Upper lobe of left lung (tissue), 6 donors: ENCODE results near the gene ATOSA. TPM values are rescaled to one million over a fixed set of nuclear protein-coding genes. Genes with fewer than 3 reads are reported as not detected.

Source experiments
- ATAC-seq, 2 donors: fragments of 200-7000 bp; cut with Tn5 transposase; one replicate each; pipeline ENCODE4 v1.9.1; 2022; ENCODE audit warnings: mild to moderate bottlenecking in 2 of 2, moderate library complexity in 2 of 2; ENCODE audit not compliant: low FRiP score in 2 of 2
- DNase-seq, 2 donors: peaks; one replicate each; pipeline ENCODE4 v3.0.0-alpha.2; 2019 to 2020
- H3K27ac ChIP-seq, 4 donors: fragments of 200-600 bp; sonication (generic); one replicate each; pipeline ENCODE4 v1.5.1; 2016 to 2019
- H3K27me3 ChIP-seq, 4 donors: fragments of 200-600 bp; sonication (generic); one replicate each; pipeline ENCODE4 v1.5.1; 2017 to 2019
- H3K36me3 ChIP-seq, 4 donors: fragments of 200-600 bp; sonication (generic); one replicate each; pipeline ENCODE4 v1.5.1; 2016 to 2019
- H3K4me1 ChIP-seq, 4 donors: fragments of 200-600 bp; sonication (generic); one replicate each; pipeline ENCODE4 v1.5.1; 2018 to 2019
- H3K4me3 ChIP-seq, 4 donors: fragments of 200-600 bp; sonication (generic); one replicate each; pipeline ENCODE4 v1.5.1; 2017 to 2019; ENCODE audit warnings: mild to moderate bottlenecking in 2 of 4, moderate library complexity in 1 of 4
- H3K9me3 ChIP-seq, 4 donors: fragments of 200-600 bp; sonication (generic); one replicate each; pipeline ENCODE4 v1.5.1; 2018 to 2019
- CTCF ChIP-seq, 6 experiments: fragments of 450-650 bp in 4 of 6; fragments of 200-600 bp in 2 of 6; sonication (generic) in 2 of 6; IDR thresholded peaks; one replicate each; pipeline ENCODE4 v1.5.1; 2016 to 2019; ENCODE audit warnings: antibody characterized with exemption in 6 of 6
- EP300 ChIP-seq, 4 donors: sonication (generic); formaldehyde crosslinking; IDR thresholded peaks; one replicate each; pipeline ENCODE4 v1.5.1; 2017; ENCODE audit warnings: antibody characterized with exemption in 4 of 4, control low read depth in 2 of 4
- POLR2A ChIP-seq, 4 donors: fragments of 450-650 bp; IDR thresholded peaks; one replicate each; pipeline ENCODE4 v1.5.1; 2016 to 2017; ENCODE audit warnings: antibody characterized with exemption in 4 of 4, mild to moderate bottlenecking in 2 of 4
- POLR2AphosphoS5 ChIP-seq, 2 donors: sonication (generic); formaldehyde crosslinking; IDR thresholded peaks; one replicate each; pipeline ENCODE4 v1.5.1; 2017; ENCODE audit warnings: antibody characterized with exemption in 2 of 2
- WGBS, 2 donors: methylation state at CpG; one replicate each; pipeline ENCODE4 v1.1.5; 2017 to 2018; 5-methylcytosine and 5-hydroxymethylcytosine counted together
- total RNA-seq, 6 donors: library from RNA; depleted of rRNA in 4 of 6; stranded (reverse); fragments of >200 nt in 4 of 6; gene quantifications; one replicate each; pipeline versions ENCODE4 v1.1.0 to v1.2.1, GENCODE V29; 2016 to 2021
- donor health status: DM: no; HTN: no; CAD: no; lungs with moderate emphysema.
- donor health status: DM: no; HTN: yes; CAD: no; lungs with severe emphysema.

Gene ATOSA, protein sequence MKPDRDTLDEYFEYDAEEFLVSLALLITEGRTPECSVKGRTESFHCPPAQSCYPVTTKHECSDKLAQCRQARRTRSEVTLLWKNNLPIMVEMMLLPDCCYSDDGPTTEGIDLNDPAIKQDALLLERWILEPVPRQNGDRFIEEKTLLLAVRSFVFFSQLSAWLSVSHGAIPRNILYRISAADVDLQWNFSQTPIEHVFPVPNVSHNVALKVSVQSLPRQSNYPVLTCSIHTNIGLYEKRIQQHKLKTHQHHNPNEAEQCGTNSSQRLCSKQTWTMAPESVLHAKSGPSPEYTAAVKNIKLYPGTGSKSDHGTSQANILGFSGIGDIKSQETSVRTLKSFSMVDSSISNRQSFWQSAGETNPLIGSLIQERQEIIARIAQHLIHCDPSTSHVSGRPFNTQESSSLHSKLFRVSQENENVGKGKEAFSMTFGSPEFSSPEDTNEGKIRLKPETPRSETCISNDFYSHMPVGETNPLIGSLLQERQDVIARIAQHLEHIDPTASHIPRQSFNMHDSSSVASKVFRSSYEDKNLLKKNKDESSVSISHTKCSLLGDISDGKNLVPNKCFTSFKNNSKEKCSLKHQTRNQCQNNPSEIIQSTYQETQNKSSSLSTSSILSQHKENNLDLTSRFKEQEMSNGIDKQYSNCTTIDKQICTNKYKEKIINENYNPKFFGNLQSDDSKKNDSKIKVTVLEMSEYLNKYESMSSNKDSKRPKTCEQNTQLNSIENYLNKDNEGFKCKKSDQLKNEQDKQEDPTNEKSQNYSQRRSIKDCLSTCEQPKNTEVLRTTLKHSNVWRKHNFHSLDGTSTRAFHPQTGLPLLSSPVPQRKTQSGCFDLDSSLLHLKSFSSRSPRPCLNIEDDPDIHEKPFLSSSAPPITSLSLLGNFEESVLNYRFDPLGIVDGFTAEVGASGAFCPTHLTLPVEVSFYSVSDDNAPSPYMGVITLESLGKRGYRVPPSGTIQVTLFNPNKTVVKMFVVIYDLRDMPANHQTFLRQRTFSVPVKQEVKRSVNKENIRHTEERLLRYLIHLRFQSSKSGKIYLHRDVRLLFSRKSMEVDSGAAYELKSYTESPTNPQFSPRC
- total RNA-seq: 100 to 1,000 TPM in 2 of 6 donors, 10 to 100 TPM in 4; 30.8 to 115 (median 45.4) TPM

DNA sequence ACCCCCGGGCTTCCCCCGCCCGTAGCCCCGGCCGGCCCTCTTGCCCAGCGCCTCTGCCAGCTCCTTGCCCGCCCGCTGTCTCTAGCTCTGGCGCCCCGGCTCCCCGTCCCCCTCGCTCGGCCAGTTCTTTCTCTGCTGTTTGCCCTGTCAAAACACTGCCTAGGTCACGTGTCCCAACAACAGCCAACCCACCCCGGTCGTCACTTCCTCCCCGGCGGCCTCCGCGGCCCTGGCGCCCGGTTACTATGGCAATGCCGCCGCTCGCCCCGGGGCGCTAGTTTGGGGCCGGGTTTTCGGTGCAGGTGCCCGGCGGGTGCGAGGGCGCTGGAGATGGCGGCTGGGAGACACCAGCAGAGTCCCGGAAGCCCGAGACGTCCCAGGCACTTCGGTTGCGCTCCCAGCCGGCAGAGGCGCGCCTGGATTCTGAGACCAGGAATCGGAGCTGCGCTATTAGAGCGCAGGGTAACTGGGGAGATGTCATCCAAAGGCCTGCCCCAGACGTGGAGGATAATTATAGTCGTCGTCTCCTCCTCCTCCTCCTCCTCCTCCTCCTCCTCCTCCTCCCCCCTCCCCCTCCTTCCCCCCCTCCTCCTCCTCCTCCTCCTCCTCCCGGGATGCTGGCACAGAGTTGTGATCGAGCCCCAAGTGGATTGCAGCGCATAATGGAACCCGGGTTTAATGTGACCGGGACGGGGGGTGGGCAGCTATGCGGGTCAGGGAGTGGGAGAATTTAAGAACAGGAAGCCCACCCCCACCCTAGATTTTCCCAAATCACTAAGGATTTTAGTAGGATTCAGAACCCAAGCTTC, at the start of gene ATOSA:
Gene ATOSA, minus strand, starts transcription at position 157 of the 809 bp plus-strand sequence. CDS start 1,367 bp downstream, outside the sequence.
- WGBS, 2 donors: 1 to 2% methylated on average over 15 to 43 of the region's 55 CpGs
- DNase-seq (peak; percentile 96), ATAC-seq (peak; percentile 96 to 98)
- H3K27ac ChIP-seq: peak within 1 kb of the TSS; percentile 97 to 99 (median 98)
- no peak for TF ChIP-seq EP300 (IDR thresholded peaks at IDR 0.05)
- peak; percentile 59 to 93 for TF ChIP-seq POLR2AphosphoS5 (IDR thresholded peaks at IDR 0.05)
- no peak for TF ChIP-seq CTCF (IDR thresholded peaks at IDR 0.05)
- TF ChIP-seq POLR2A (IDR thresholded peaks at IDR 0.05): peak in 3 of 4 donors; percentile 70 to 92 (median 75)
- H3K36me3 ChIP-seq: peaks cover 0 to 8% (median 6%) of the 10 kb centered on the region in 4 donors
- peak within 1 kb of the TSS; percentile 67 to 92 (median 76) for H3K4me3 ChIP-seq
- no peaks in the 10 kb centered on the region for H3K9me3 ChIP-seq
- no peaks in the 10 kb centered on the region for H3K27me3 ChIP-seq
- peaks cover 24 to 32% (median 29%) of the 10 kb centered on the region in 4 donors for H3K4me1 ChIP-seq

- no peaks in the 10 kb centered on the region for H3K9me3 ChIP-seq
- H3K4me3 ChIP-seq: no peak overlapping the region
- H3K4me1 ChIP-seq: peaks cover 4 to 26% (median 15%) of the 10 kb centered on the region in 4 donors
- DNase-seq: no peak
- H3K27ac ChIP-seq: no peak overlapping the region
- TF ChIP-seq POLR2AphosphoS5 (IDR thresholded peaks at IDR 0.05) (no peak), EP300 (IDR thresholded peaks at IDR 0.05) (no peak), CTCF (IDR thresholded peaks at IDR 0.05) (no peak), POLR2A (IDR thresholded peaks at IDR 0.05) (no peak)
- WGBS, 2 donors: 64 to 81% methylated on average over 2 of the region's 2 CpGs
- no peaks in the 10 kb centered on the region for H3K27me3 ChIP-seq
- ATAC-seq: no peak
- no peaks in the 10 kb centered on the region for H3K36me3 ChIP-seq
Measured at GRCh38 chr15:52728899-52729298, 49.7 kb upstream of the ATOSA start.

DNA sequence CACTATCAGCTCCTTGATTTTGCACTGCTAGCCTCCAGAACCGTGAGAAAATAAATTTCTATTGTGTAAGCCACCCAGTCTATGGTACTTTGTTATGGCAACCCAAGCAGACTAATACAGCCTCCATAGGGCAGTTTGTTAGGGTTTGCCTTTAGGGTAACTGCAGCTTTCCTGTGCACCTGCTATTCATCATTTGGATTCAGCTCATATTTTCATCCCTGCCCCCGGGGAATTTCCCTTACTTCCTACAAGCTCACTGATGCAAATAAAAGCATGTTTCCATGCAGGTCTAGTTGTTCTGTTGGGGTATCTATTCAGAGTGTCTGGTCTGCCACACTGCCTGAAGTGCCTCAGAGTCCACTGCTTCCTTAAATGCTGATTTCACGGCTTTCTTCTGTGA, 48.6 kb upstream of the ATOSA start:
- Histone ChIP-seq H3K36me3 (no peaks in the 10 kb centered on the region), H3K4me3 (no peak overlapping the region), H3K9me3 (no peaks in the 10 kb centered on the region), H3K4me1 (peaks cover under 1 to 16% (median 9%) of the 10 kb centered on the region in 4 donors), H3K27ac (no peak overlapping the region), H3K27me3 (no peaks in the 10 kb centered on the region)
- ATAC-seq: no peak
- no peak for DNase-seq
- 77 to 78% methylated on average over 3 of the region's 3 CpGs for WGBS, 2 donors
- TF ChIP-seq EP300 (IDR thresholded peaks at IDR 0.05): no peak
- TF ChIP-seq POLR2A (IDR thresholded peaks at IDR 0.05): no peak
- TF ChIP-seq CTCF (IDR thresholded peaks at IDR 0.05): no peak
- no peak for TF ChIP-seq POLR2AphosphoS5 (IDR thresholded peaks at IDR 0.05)

GRCh38 chr15:52726195-52726594, 47.0 kb upstream of the ATOSA start:
- TF ChIP-seq POLR2AphosphoS5 (IDR thresholded peaks at IDR 0.05): no peak
- no peak for TF ChIP-seq CTCF (IDR thresholded peaks at IDR 0.05)
- TF ChIP-seq EP300 (IDR thresholded peaks at IDR 0.05): no peak
- TF ChIP-seq POLR2A (IDR thresholded peaks at IDR 0.05): no peak
- H3K4me1 ChIP-seq: peaks cover 0 to 12% (median 8%) of the 10 kb centered on the region in 4 donors

More at GRCh38 chr15:52726195-52726594, 47.0 kb upstream of the ATOSA start:
- WGBS, 2 donors: 91 to 92% methylated on average over 2 of the region's 2 CpGs
- no peaks in the 10 kb centered on the region for H3K36me3 ChIP-seq
- no peak overlapping the region for H3K27ac ChIP-seq
- no peak for ATAC-seq
- H3K4me3 ChIP-seq: no peak overlapping the region
- DNase-seq: no peak
- H3K27me3 ChIP-seq: no peaks in the 10 kb centered on the region
- no peaks in the 10 kb centered on the region for H3K9me3 ChIP-seq
